Adrenal gland (tissue), 12 donors: ENCODE results near the gene UBE3C. TPM values are rescaled to one million over a fixed set of nuclear protein-coding genes. Genes with fewer than 3 reads are reported as not detected.
A peak's percentile ranks its signal among the peaks of the same experiment; 100 is the strongest.

ENCODE experiments used
- DNase-seq, 7 donors: peaks; one replicate each; pipeline ENCODE4 v3.0.0-alpha.2; 2019 to 2020
- H3K27ac ChIP-seq, 5 donors: fragments of 200-600 bp; sonication (generic) in 4 of 5; 1 replicate in 3 of 5; 2 replicates in 2 of 5; pipeline versions ENCODE4 v1.5.1 to v1.8.0; 2016 to 2020; ENCODE audit warnings: mild to moderate bottlenecking in 1 of 5
- H3K27me3 ChIP-seq: fragments of 200-600 bp; 2 replicates; pipeline ENCODE4 v1.8.0; 2021
- H3K36me3 ChIP-seq, 2 donors: fragments of 200-600 bp; replicated peaks in 1 of 2; 1 replicate in 1 of 2; 2 replicates in 1 of 2; pipeline versions ENCODE4 v1.5.1 to v1.8.0; 2018 to 2022
- H3K4me1 ChIP-seq, 2 donors: fragments of 200-600 bp; replicated peaks in 1 of 2; 1 replicate in 1 of 2; 2 replicates in 1 of 2; pipeline versions ENCODE4 v1.5.1 to v1.8.0; 2018 to 2021
- H3K4me3 ChIP-seq, 4 donors: fragments of 200-600 bp; sonication (generic) in 3 of 4; one replicate each; pipeline ENCODE4 v1.5.1; 2016 to 2018
- H3K9me3 ChIP-seq, 3 donors: fragments of 200-600 bp; sonication (generic) in 1 of 3; replicated peaks in 1 of 3; 1 replicate in 2 of 3; 2 replicates in 1 of 3; pipeline versions ENCODE4 v1.5.1 to v1.8.0; 2016 to 2021
- CTCF ChIP-seq, 6 experiments: fragments of 450-650 bp in 4 of 6; fragments of 200-600 bp in 2 of 6; sonication (generic) in 1 of 6; IDR thresholded peaks; 1 replicate in 5 of 6; 2 replicates in 1 of 6; pipeline versions ENCODE4 v1.5.1 to v1.8.0; 2016 to 2021; ENCODE audit warnings: antibody characterized with exemption in 6 of 6, mild to moderate bottlenecking in 2 of 6, moderate library complexity in 1 of 6
- POLR2A ChIP-seq, 2 donors: fragments of 450-650 bp; IDR thresholded peaks; one replicate each; pipeline ENCODE4 v1.6.1; 2017; ENCODE audit warnings: antibody characterized with exemption in 2 of 2, mild to moderate bottlenecking in 2 of 2, moderate library complexity in 1 of 2
- WGBS, 4 donors: extraction: QIAGEN DNeasy Blood & Tissue Kit in 2 of 4; methylation state at CpG; one replicate each; pipeline versions ENCODE4 v1.1.5 to v1.1.7; 2013 to 2017; 5-methylcytosine and 5-hydroxymethylcytosine counted together
- intact Hi-C, 2 donors: fragments of 100-400 bp; cut with DNase I; formaldehyde crosslinking; loops; one replicate each; pipeline versions ENCODE4 v1.14.1 to v1.15.0; 2022 to 2023
- polyA plus RNA-seq, 3 donors: library from polyadenylated mRNA; stranded (reverse); fragments of 200-250 nt in 2 of 3; fragments of 350-450 nt in 1 of 3; fragmentation: Illumina TruSeq in 1 of 3; extraction: RNeasy Lipid Tissue Mini Kit (QIAGEN cat#74804) in 1 of 3; gene quantifications; one replicate each; pipeline ENCODE4 v1.2.3, GENCODE V29; 2013 to 2014
- total RNA-seq, 9 donors: library from RNA; depleted of rRNA in 4 of 9; stranded (reverse); fragments of >200 nt in 4 of 9; fragments of 120-200 nt in 1 of 9; fragmentation: NEBNext Ultra II Directional in 1 of 9; extraction: Animal tissue kit (Norgen Biotek cat#: 25700) in 1 of 9; gene quantifications; one replicate each; pipeline versions ENCODE4 v1.1.0 to v1.2.4, GENCODE V29; 2013 to 2023
- donor health status: healthy with polysubstance abuse.
- donor health status: Bipolar disorder and iron deficiency.
- donor health status: DM: yes; HTN: yes; CAD: no.
- donor health status: DM: no; HTN: no; CAD: no.
- donor health status: DM: no; HTN: no; CAD: no.
- donor health status: DM: yes; HTN: yes; CAD: no.

Gene UBE3C
- total and polyA plus RNA-seq, 12 donors, result 11.7 to 58.1 (median 46.2) TPM

GRCh38 chr7:157111311-157111710 lies 27.4 kb upstream of the UBE3C start:
- H3K4me3 ChIP-seq, result no peak overlapping the region
- H3K27ac ChIP-seq, result no peak overlapping the region
- H3K27me3 ChIP-seq, result no peaks in the 10 kb centered on the region
- no peaks in the 10 kb centered on the region for H3K36me3 ChIP-seq
- intact Hi-C loops, result no loop called here
- H3K4me1 ChIP-seq, result no peaks in the 10 kb centered on the region
- 85 to 91% (median 87%) methylated on average over 8 to 9 of the region's 9 CpGs for WGBS, 4 donors
- TF ChIP-seq POLR2A (IDR thresholded peaks at IDR 0.05) (no peak), CTCF (IDR thresholded peaks at IDR 0.05) (no peak)
- no peaks in the 10 kb centered on the region for H3K9me3 ChIP-seq
- DNase-seq, result no peak

GRCh38 chr7:157112706-157113105 lies 26.0 kb upstream of the UBE3C start:
- no peaks in the 10 kb centered on the region for H3K36me3 ChIP-seq
- H3K27ac ChIP-seq, result no peak overlapping the region
- no peaks in the 10 kb centered on the region for H3K4me1 ChIP-seq
- no peak overlapping the region for H3K4me3 ChIP-seq
- intact Hi-C loops, result no loop called here
- DNase-seq, result no peak
- 81 to 88% (median 85%) methylated on average over 8 of the region's 8 CpGs for WGBS, 4 donors
- TF ChIP-seq CTCF (IDR thresholded peaks at IDR 0.05), result no peak
- TF ChIP-seq POLR2A (IDR thresholded peaks at IDR 0.05), result no peak
- H3K27me3 ChIP-seq, result no peaks in the 10 kb centered on the region
- H3K9me3 ChIP-seq, result no peaks in the 10 kb centered on the region

GRCh38 chr7:157113607-157114006 lies 25.1 kb upstream of the UBE3C start:
- H3K27ac ChIP-seq, result no peak overlapping the region
- H3K4me3 ChIP-seq, result no peak overlapping the region
- H3K4me1 ChIP-seq, result no peaks in the 10 kb centered on the region
- intact Hi-C loops, result no loop called here
- TF ChIP-seq POLR2A (IDR thresholded peaks at IDR 0.05) (no peak), CTCF (IDR thresholded peaks at IDR 0.05) (no peak)
- no peak for DNase-seq
- no peaks in the 10 kb centered on the region for H3K36me3 ChIP-seq
- H3K27me3 ChIP-seq, result no peaks in the 10 kb centered on the region
- 50 to 63% (median 56%) methylated on average over 2 of the region's 2 CpGs for WGBS, 4 donors
- H3K9me3 ChIP-seq, result no peaks in the 10 kb centered on the region

GRCh38 chr7:157116762-157117161 lies 22.0 kb upstream of the UBE3C start:
- no peak overlapping the region for H3K27ac ChIP-seq
- DNase-seq, result peak in 6 of 7 donors; percentile 31 to 80 (median 68)
- no peaks in the 10 kb centered on the region for H3K27me3 ChIP-seq
- TF ChIP-seq CTCF (IDR thresholded peaks at IDR 0.05), result no peak
- TF ChIP-seq POLR2A (IDR thresholded peaks at IDR 0.05), result no peak
- H3K9me3 ChIP-seq, result no peaks in the 10 kb centered on the region
- H3K36me3 ChIP-seq, result no peaks in the 10 kb centered on the region
- H3K4me3 ChIP-seq, result no peak overlapping the region
- no peaks in the 10 kb centered on the region for H3K4me1 ChIP-seq
- 58 to 81% (median 75%) methylated on average over 5 of the region's 5 CpGs for WGBS, 4 donors
- intact Hi-C loops, result no loop called here
